Retinal pigment epithelial cell (primary cell): ENCODE data around the gene HSD17B8.

Experiments used
- DNase-seq: peaks from one replicate; pipeline ENCODE4 v3.0.0-alpha.2; 2010; ENCODE audit warnings: low read depth
- H3K4me3 ChIP-seq: 2 replicates; pipeline ENCODE4 v1.5.1; 2011; ENCODE audit warnings: mild to moderate bottlenecking, low read length, control low read depth, moderate library complexity
- TF ChIP-seq, protein P1 (sequence below): conservative IDR thresholded peaks from 2 replicates; pipeline ENCODE4 v1.5.1; 2011; ENCODE audit warnings: low read depth, low read length, control low read depth, inconsistent platforms

The HSD17B8 gene

GRCh38 chr6:33248932-33249731, 44.7 kb downstream of the HSD17B8 start:
- TF ChIP-seq, protein P1, sequence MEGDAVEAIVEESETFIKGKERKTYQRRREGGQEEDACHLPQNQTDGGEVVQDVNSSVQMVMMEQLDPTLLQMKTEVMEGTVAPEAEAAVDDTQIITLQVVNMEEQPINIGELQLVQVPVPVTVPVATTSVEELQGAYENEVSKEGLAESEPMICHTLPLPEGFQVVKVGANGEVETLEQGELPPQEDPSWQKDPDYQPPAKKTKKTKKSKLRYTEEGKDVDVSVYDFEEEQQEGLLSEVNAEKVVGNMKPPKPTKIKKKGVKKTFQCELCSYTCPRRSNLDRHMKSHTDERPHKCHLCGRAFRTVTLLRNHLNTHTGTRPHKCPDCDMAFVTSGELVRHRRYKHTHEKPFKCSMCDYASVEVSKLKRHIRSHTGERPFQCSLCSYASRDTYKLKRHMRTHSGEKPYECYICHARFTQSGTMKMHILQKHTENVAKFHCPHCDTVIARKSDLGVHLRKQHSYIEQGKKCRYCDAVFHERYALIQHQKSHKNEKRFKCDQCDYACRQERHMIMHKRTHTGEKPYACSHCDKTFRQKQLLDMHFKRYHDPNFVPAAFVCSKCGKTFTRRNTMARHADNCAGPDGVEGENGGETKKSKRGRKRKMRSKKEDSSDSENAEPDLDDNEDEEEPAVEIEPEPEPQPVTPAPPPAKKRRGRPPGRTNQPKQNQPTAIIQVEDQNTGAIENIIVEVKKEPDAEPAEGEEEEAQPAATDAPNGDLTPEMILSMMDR, result peak; percentile 16
- peak; percentile 98 for DNase-seq

GRCh38 chr6:33249732-33250630, 45.5 kb downstream of the HSD17B8 start:
- TF ChIP-seq, protein P1, result no peak
- DNase-seq, result peak; percentile 36
- H3K4me3 ChIP-seq, result peak overlapping the region; percentile 65

More at GRCh38 chr6:33248932-33249731, 44.7 kb downstream of the HSD17B8 start:
- H3K4me3 ChIP-seq, result peak overlapping the region; percentile 65

GRCh38 chr6:33250731-33251130, 46.3 kb downstream of the HSD17B8 start:
- DNase-seq, result no peak
- TF ChIP-seq, protein P1, result no peak
- no peak overlapping the region for H3K4me3 ChIP-seq

DNA sequence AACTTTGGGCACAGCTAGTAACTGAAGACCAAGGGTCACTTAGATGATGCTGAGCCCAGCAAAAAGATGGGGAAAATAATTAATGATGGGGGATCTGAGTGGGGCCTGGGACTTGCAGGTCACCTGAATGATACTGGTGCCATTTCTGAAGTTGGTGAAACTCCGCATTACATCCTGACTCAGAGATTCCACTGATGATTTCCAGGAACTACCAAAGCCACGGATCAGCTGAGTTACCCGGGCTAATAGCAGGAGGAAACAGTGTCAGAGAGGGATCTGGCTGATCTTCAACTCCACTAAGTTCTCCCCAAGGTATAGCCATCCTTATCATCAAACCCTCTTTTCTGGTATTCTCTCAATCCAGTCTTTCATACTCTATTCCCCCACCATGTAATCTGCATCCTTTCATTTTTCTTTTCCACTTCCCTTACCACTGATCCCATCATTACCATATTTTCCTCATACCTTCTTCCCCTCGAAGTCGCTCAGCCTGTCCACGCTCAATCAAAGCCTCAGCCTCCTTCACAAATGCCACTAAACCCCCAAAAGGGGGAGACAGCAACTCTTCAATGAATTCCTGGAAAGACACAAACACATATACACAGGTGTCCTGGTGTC, 47.0 kb downstream of the HSD17B8 start:
- H3K4me3 ChIP-seq, result no peak overlapping the region
- TF ChIP-seq, protein P1, result no peak
- no peak for DNase-seq

- TF ChIP-seq, protein P1, result no peak
- no peak for DNase-seq
- no peak overlapping the region for H3K4me3 ChIP-seq
Measured at GRCh38 chr6:33252759-33253158, 48.3 kb downstream of the HSD17B8 start.

DNA sequence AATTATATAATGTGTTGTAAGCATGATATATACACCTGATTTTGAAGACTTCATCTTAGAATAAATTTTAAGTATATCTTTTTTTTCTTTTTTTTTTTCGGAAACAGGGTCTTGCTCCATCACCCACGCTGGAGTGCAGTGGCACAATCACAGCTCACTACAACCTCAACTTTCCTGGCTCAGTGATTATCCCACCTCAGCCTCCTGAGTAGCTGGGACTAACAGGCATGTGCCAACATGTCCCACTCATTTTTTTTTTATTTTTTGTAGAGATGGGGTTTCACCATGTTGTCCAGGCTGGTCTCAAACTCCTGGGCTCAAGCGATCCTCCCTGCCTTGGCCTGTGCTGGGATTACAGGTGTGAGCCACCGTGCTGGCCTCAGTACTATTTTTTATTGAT, 50.1 kb downstream of the HSD17B8 start:
- no peak for DNase-seq
- TF ChIP-seq, protein P1, result no peak
- H3K4me3 ChIP-seq, result no peak overlapping the region
